CD4-positive, alpha-beta T cell (primary cell): ENCODE results near the gene EGFR. TPM values are rescaled to one million over a fixed set of nuclear protein-coding genes. Genes with fewer than 3 reads are reported as not detected.

Experiments used
- ATAC-seq: fragments of 200-7000 bp; cut with Tn5 transposase; one replicate; pipeline ENCODE4 v1.10.0; 2022; ENCODE audit warnings: mild to moderate bottlenecking; ENCODE audit not compliant: poor library complexity
- CTCF ChIA-PET: fragments of 350-600 bp; sonication (Branson Sonifier 250); formaldehyde crosslinking; loops from one replicate; lab custom pipeline; 2021; ENCODE audit warnings: antibody characterized with exemption, inconsistent platforms; lab: Charles Lee
- POLR2A ChIA-PET: fragments of 350-600 bp; sonication (Branson Sonifier 250); formaldehyde crosslinking; loops from one replicate; lab custom pipeline; 2021; ENCODE audit warnings: antibody characterized with exemption, inconsistent platforms; lab: Charles Lee
- DNase-seq, 14 experiments: peaks; one replicate each; pipeline ENCODE4 v3.0.0-alpha.2; 2013 to 2020; ENCODE audit warnings: mixed read lengths in 2 of 14
- H3K27ac ChIP-seq, 2 donors: one replicate each; pipeline versions ENCODE4 v1.5.1 to v1.7.0; 2013; ENCODE audit warnings: low read length in 2 of 2, low read depth in 1 of 2, mild to moderate bottlenecking in 1 of 2
- H3K27me3 ChIP-seq, 2 experiments: 1 replicate in 1 of 2; 2 replicates in 1 of 2; pipeline versions ENCODE4 v1.6.1 to v1.7.0; 2013; ENCODE audit warnings: low read length in 2 of 2, control low read depth in 1 of 2, mild to moderate bottlenecking in 1 of 2, moderate library complexity in 1 of 2; ENCODE audit not compliant: insufficient read depth in 2 of 2, control insufficient read depth in 1 of 2
- H3K36me3 ChIP-seq: one replicate; pipeline ENCODE4 v1.6.1; 2013; ENCODE audit warnings: low read length, control low read depth; ENCODE audit not compliant: insufficient read depth
- H3K4me1 ChIP-seq: one replicate; pipeline ENCODE4 v1.6.1; 2013; ENCODE audit warnings: low read length, control low read depth; ENCODE audit not compliant: insufficient read depth
- H3K4me3 ChIP-seq: one replicate; pipeline ENCODE4 v1.5.1; 2013; ENCODE audit warnings: mild to moderate bottlenecking, low read length, moderate library complexity
- H3K9me3 ChIP-seq, 2 experiments: 1 replicate in 1 of 2; 2 replicates in 1 of 2; pipeline versions ENCODE4 v1.6.1 to v1.7.0; 2013; ENCODE audit warnings: low read length in 2 of 2, mild to moderate bottlenecking in 2 of 2, control low read depth in 1 of 2, moderate library complexity in 1 of 2; ENCODE audit not compliant: control insufficient read depth in 1 of 2, insufficient read depth in 1 of 2
- H3K27ac Mint-ChIP-seq: one replicate; pipeline ENCODE4 v1.8.0; 2020; ENCODE audit warnings: mixed read lengths
- H3K27me3 Mint-ChIP-seq: one replicate; pipeline ENCODE4 v1.8.0; 2021; ENCODE audit warnings: mixed read lengths
- H3K36me3 Mint-ChIP-seq: one replicate; pipeline ENCODE4 v1.8.0; 2021; ENCODE audit warnings: low read depth, mixed read lengths
- H3K4me1 Mint-ChIP-seq: one replicate; pipeline ENCODE4 v1.8.0; 2021; ENCODE audit warnings: low read depth, mixed read lengths
- H3K4me3 Mint-ChIP-seq: one replicate; pipeline ENCODE4 v1.8.0; 2020; ENCODE audit warnings: mild to moderate bottlenecking, mixed read lengths
- H3K9me3 Mint-ChIP-seq: one replicate; pipeline ENCODE4 v1.8.0; 2020; ENCODE audit warnings: mixed read lengths
- CTCF ChIP-seq: fragments of 200-600 bp; IDR thresholded peaks from one replicate; pipeline ENCODE4 v1.8.0; 2022; ENCODE audit warnings: antibody characterized with exemption, mild to moderate bottlenecking
- intact Hi-C, 2 experiments: fragments of 100-400 bp; cut with DNase I in 1 of 2; cut with micrococcal nuclease in 1 of 2; formaldehyde crosslinking; loops; one replicate each; pipeline versions ENCODE4 v1.15.1 to v1.9.0; 2023 to 2025; cut with DNase I, micrococcal nuclease
- total RNA-seq, 174 experiments: library from RNA in 2 of 174; stranded (reverse) in 2 of 174; gene quantifications; one replicate each; pipeline ENCODE4 v1.2.3 and lab custom pipeline; 2021 to 2026

Gene EGFR
- total RNA-seq, 2 experiments from 2014 or later: not detected

GRCh38 chr7:55223023-55223422, 204.2 kb downstream of the EGFR start:
- no peaks in the 10 kb centered on the region for H3K9me3 Mint-ChIP-seq
- ATAC-seq (no peak), DNase-seq (no peak)
- intact Hi-C loops: no loop called here
- H3K4me1 ChIP-seq: no peaks in the 10 kb centered on the region
- no peak overlapping the region for H3K4me3 Mint-ChIP-seq
- CTCF ChIA-PET: no interaction called here
- POLR2A ChIA-PET: no interaction called here
- no peak overlapping the region for H3K4me3 ChIP-seq
- no peaks in the 10 kb centered on the region for H3K4me1 Mint-ChIP-seq
- no peak for TF ChIP-seq CTCF
- H3K27ac ChIP-seq: no peak overlapping the region
- H3K27ac Mint-ChIP-seq: no peak overlapping the region
- no peaks in the 10 kb centered on the region for H3K9me3 ChIP-seq
- no peaks in the 10 kb centered on the region for H3K36me3 Mint-ChIP-seq
- H3K36me3 ChIP-seq: no peaks in the 10 kb centered on the region
- peaks cover 18% of the 10 kb centered on the region for H3K27me3 Mint-ChIP-seq
- H3K27me3 ChIP-seq: peaks cover 0 to 3% of the 10 kb centered on the region in 2 experiments

- Histone ChIP-seq H3K27me3 (peaks cover 0 to 3% of the 10 kb centered on the region in 2 experiments), H3K27ac (no peak overlapping the region), H3K4me1 (no peaks in the 10 kb centered on the region), H3K4me3 (no peak overlapping the region), H3K36me3 (no peaks in the 10 kb centered on the region), H3K9me3 (peaks cover 3% of the 10 kb centered on the region in 2 experiments)
- Mint-ChIP-seq H3K36me3 (no peaks in the 10 kb centered on the region), H3K9me3 (peaks cover 8% of the 10 kb centered on the region), H3K4me3 (no peak overlapping the region), H3K27ac (no peak overlapping the region), H3K27me3 (peaks cover 26% of the 10 kb centered on the region), H3K4me1 (no peaks in the 10 kb centered on the region)
- DNase-seq (no peak), ATAC-seq (no peak)
- no peak for TF ChIP-seq CTCF
- ChIA-PET POLR2A (no interaction called here), CTCF (no interaction called here)
- intact Hi-C loops: no loop called here
Observed at GRCh38 chr7:55224111-55224510, 205.3 kb downstream of the EGFR start.

- Histone ChIP-seq H3K4me1 (no peaks in the 10 kb centered on the region), H3K4me3 (no peak overlapping the region), H3K27me3 (peaks cover 0 to 3% of the 10 kb centered on the region in 2 experiments), H3K27ac (no peak overlapping the region), H3K9me3 (peaks cover 3% of the 10 kb centered on the region in 2 experiments), H3K36me3 (no peaks in the 10 kb centered on the region)
- intact Hi-C loops: no loop called here
- Mint-ChIP-seq H3K4me3 (no peak overlapping the region), H3K27ac (no peak overlapping the region), H3K9me3 (peaks cover 11% of the 10 kb centered on the region), H3K4me1 (no peaks in the 10 kb centered on the region), H3K36me3 (no peaks in the 10 kb centered on the region), H3K27me3 (peaks cover 33% of the 10 kb centered on the region)
- ChIA-PET POLR2A (no interaction called here), CTCF (no interaction called here)
- ATAC-seq (no peak), DNase-seq (no peak)
- TF ChIP-seq CTCF: no peak
Observed at GRCh38 chr7:55224810-55225209, 206.0 kb downstream of the EGFR start.
